ENCODE data around the gene LBR. TPM values are rescaled to one million over a fixed set of nuclear protein-coding genes. Genes with fewer than 3 reads are reported as not detected.
"Not testable (repeated sequence)": the region's sequence is repeated elsewhere in the genome, so short reads cannot be mapped to it uniquely, and the experiment has no call there.

Gene LBR
- total RNA-seq, 4 donors from 2014 or later, result 16.4 to 47.7 (median 22.5) TPM

GRCh38 chr1:225388372-225388771 lies 39.5 kb downstream of the LBR start:
- 57 to 58% methylated on average over 4 of the region's 4 CpGs for WGBS, 2 donors
- no peak for DNase-seq (ENCODE audit: low spot score in 2 of 2)
- TF ChIP-seq POLR2A (IDR thresholded peaks at IDR 0.05) (no peak), CTCF (IDR thresholded peaks at IDR 0.05) (no peak)
- no peak overlapping the region for H3K4me3 ChIP-seq (ENCODE audit: low read depth, poor library complexity, severe bottlenecking)
- intact Hi-C loops (cut with DNase I; ENCODE audit: low total_unique reads), result no loop called here

- DNase-seq (ENCODE audit: low spot score in 2 of 2); H3K4me3 ChIP-seq (ENCODE audit: low read depth, poor library complexity, severe bottlenecking); intact Hi-C loops (cut with DNase I; ENCODE audit: low total_unique reads): not testable (repeated sequence)
- WGBS, 2 donors, result 89 to 91% methylated on average over 3 of the region's 3 CpGs
Measured at GRCh38 chr1:225386860-225387259, 41.0 kb downstream of the LBR start.

GRCh38 chr1:225380691-225381090 lies 47.1 kb downstream of the LBR start:
- WGBS, 2 donors, result 91 to 94% methylated on average over 1 of the region's 1 CpG
- intact Hi-C loops (cut with DNase I; ENCODE audit: low total_unique reads), result no loop called here
- no peak overlapping the region for H3K4me3 ChIP-seq (ENCODE audit: low read depth, poor library complexity, severe bottlenecking)
- no peak for DNase-seq (ENCODE audit: low spot score in 2 of 2)
- TF ChIP-seq POLR2A (IDR thresholded peaks at IDR 0.05) (no peak), CTCF (IDR thresholded peaks at IDR 0.05) (no peak)

- WGBS, 2 donors, result 24 to 37% methylated on average over 10 of the region's 10 CpGs
- DNase-seq (ENCODE audit: low spot score in 2 of 2), result peak in 1 of 2 donors; percentile 47
- H3K4me3 ChIP-seq (ENCODE audit: low read depth, poor library complexity, severe bottlenecking), result no peak overlapping the region
- TF ChIP-seq POLR2A (IDR thresholded peaks at IDR 0.05) (no peak), CTCF (IDR thresholded peaks at IDR 0.05) (no peak)
- intact Hi-C loops (cut with DNase I; ENCODE audit: low total_unique reads), result no loop called here
Measured at GRCh38 chr1:225378880-225379279, 49.0 kb downstream of the LBR start.

GRCh38 chr1:225374996-225375395 lies 52.8 kb downstream of the LBR start:
- WGBS, 2 donors, result 69 to 75% methylated on average over 4 of the region's 4 CpGs

GRCh38 chr1:225373155-225373554 lies 54.7 kb downstream of the LBR start:
- no peak for TF ChIP-seq CTCF (IDR thresholded peaks at IDR 0.05)
- no peak for TF ChIP-seq POLR2A (IDR thresholded peaks at IDR 0.05)
- H3K4me3 ChIP-seq (ENCODE audit: low read depth, poor library complexity, severe bottlenecking), result no peak overlapping the region
- DNase-seq (ENCODE audit: low spot score in 2 of 2), result no peak
- intact Hi-C loops (cut with DNase I; ENCODE audit: low total_unique reads), result no loop called here
- 91 to 93% methylated on average over 21 of the region's 21 CpGs for WGBS, 2 donors

More at GRCh38 chr1:225374996-225375395, 52.8 kb downstream of the LBR start:
- TF ChIP-seq POLR2A (IDR thresholded peaks at IDR 0.05), result no peak
- H3K4me3 ChIP-seq (ENCODE audit: low read depth, poor library complexity, severe bottlenecking), result no peak overlapping the region
- intact Hi-C loops (cut with DNase I; ENCODE audit: low total_unique reads), result no loop called here
- no peak for DNase-seq (ENCODE audit: low spot score in 2 of 2)

- no peak overlapping the region for H3K4me3 ChIP-seq (ENCODE audit: low read depth, poor library complexity, severe bottlenecking)
- WGBS, 2 donors, result 62 to 63% methylated on average over 3 of the region's 3 CpGs
- no peak for DNase-seq (ENCODE audit: low spot score in 2 of 2)
- no peak for TF ChIP-seq CTCF (IDR thresholded peaks at IDR 0.05)
- no peak for TF ChIP-seq POLR2A (IDR thresholded peaks at IDR 0.05)
- intact Hi-C loops (cut with DNase I; ENCODE audit: low total_unique reads), result no loop called here
Measured at GRCh38 chr1:225371366-225372010, 56.4 kb downstream of the LBR start.
